GM21360 (cell line): Measurements from ENCODE around the gene ANAPC5.
"Not testable (repeated sequence)": the region's sequence is repeated elsewhere in the genome, so short reads cannot be mapped to it uniquely, and the experiment has no call there.

Experiments
- ATAC-seq: cut with Tn5 transposase; IDR thresholded peaks from one replicate; pipeline ENCODE4 v1.9.1; 2021; ENCODE audit warnings: mild to moderate bottlenecking, moderate library complexity; ENCODE audit not compliant: unreplicated experiment

ANAPC5 gene

DNA sequence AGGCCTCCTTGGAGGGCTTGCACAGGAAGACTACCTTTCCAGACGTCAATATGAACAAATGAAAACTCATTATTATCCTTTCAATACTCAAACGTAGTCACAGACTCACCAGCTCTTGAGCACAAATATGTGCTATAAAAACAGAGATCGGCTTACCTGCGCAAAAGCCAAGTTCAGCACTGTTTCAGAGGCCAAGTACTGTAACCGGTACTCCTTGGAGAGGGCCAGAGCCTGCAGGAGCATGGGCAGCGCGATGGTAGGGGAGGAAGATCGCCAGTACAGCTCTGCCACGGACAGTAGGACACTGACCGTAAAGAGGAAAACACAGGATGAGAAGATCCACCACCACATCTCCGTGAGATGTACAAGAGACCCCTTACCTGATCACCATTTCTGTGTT, 34.1 kb downstream of the ANAPC5 start:
- ATAC-seq, result no peak

DNA sequence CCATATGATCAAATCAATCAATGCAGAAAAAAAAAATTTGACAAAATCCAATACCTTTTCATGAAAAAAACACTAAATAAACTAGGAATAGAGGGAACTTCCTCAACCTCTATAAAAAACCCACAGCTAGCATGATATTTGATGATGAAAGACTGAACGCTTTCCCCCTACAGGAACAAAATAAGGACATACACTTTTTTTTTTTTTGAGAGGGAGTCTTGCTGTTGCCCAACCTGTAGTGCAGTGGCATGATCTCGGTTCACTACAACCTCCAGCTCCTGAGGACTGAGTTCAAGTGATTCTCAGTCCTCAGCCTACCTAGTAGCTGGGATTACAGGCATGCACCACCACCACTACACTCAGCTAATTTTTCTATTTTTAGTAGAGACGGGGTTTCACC, 37.8 kb downstream of the ANAPC5 start:
- no peak for ATAC-seq

DNA sequence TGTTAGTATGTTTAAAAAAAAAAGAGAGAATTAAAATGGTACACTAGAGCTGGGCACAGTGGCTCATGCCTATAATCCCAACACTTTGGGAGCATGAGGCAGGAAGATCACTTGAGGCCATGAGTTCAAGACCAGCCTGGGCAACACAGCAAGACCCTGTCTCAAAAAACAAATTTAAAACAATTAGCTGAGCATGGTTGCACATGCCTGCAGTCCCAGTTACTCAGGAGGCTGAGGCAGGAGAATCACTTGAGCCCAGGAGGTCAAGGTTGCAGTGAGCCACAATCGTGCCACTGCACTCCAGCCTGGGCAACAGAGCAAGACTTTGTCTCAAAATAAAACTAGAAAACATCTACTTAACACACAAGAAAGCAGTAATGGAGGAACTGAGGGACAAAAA, 42.0 kb downstream of the ANAPC5 start:
- ATAC-seq, result not testable (repeated sequence)

DNA sequence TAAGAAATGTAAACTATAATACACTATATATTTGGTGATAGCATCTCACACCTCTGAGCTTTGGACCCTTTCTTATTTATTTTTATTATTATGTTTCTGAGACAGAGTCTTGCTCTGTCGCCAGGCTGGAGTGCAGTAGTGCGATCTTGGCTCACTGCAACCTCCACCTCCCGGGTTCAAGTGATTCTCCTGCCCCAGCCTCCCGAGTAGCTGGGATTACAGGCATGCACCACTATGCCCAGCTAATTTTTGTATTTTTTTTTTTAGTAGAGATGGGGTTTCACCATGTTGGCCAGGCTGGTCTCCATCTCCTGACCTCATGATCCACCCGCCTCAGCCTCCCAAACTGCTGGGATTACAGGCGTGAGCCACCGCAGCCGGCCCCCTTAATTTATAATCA, 44.8 kb downstream of the ANAPC5 start:
- ATAC-seq, result not testable (repeated sequence)

DNA sequence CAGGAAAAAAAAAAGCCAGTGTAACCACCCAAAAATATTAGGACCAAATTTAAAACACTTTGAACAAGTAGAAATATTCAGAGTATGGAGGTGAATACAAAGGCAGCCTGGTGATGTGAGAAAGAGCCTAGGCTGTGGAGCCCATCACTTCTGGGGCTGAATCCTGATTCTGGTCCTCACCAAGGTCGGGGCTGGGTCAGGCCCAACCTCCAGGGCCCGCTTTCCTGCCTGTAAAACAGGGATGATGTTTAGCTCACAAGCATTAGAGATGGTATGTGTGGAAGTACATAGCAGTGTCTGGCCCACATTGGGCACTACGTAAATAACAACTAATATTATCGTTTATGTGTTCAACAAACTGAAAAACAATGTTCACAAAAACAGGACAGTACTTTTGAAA, 47.9 kb downstream of the ANAPC5 start:
- no peak for ATAC-seq

DNA sequence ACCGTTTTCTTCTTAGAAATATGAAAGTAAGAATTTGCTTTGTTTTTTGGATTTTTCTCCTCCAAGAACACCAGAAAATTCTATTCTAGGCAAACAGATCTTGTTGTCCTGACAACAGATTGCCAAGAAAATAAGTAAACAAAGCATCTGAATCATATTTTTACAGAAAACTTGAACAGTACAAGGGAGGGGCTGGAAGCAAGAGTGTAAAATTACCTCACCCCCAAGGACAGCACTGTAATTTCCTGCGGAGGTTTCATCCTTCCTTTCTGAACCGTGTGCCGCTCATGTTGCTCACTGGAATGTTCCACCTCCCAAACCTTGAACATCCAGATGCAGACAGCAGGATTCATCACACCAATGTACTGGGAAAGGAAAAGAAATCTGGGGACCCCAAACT, 50.3 kb downstream of the ANAPC5 start:
- no peak for ATAC-seq

DNA sequence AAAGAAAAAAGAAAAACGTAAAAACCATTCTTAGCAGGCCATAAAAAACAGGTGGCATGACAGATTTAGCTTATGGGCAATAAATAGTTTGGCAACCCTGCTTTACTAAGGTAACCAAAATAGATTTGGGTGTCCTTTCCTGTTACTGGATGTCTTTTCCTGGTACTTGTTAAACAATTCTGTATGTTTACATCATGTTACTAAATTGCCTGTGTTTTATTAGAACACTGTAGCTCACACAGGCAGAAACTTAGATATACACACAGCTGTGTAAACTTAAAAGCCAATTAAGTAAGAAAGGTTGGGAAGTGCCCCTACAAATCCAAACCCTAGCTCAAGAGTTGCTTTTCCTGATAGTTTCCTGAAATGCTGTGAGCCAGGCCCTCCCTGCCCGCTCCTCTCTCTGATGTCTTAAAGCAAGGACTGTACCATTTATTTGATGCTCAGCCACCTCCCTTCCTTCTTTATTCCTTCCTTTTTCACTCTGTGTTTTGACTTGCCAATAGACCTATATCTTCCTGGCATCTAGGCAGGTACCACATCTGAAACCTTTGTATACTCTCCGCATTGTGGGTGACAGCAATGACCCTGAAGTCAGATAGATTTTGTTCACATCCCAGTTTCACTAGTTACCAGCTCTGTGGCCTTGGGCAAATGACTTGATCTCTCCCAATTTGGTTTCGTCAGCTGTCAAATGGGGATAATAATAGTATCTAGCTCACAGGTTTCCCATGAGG, 52.0 kb downstream of the ANAPC5 start:
- no peak for ATAC-seq

DNA sequence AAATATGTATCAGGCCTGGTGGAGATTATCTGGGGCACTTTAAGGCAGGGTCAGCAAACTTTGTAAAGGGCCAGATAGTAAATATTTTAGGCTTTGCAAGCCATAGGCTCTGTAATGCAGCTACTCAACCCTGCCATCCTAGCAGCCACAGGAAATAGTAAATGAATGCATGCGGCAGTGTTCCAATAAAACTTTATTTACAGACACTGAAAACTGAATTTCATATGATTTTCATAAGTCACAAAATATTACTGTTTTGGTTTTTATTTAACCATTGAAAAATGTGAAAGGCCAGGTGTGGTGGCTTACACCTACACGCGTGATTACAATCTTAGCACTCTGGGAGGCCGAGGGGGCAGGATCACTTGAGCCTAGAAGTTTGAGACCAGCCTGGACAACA, 52.5 kb downstream of the ANAPC5 start:
- ATAC-seq, result no peak

DNA sequence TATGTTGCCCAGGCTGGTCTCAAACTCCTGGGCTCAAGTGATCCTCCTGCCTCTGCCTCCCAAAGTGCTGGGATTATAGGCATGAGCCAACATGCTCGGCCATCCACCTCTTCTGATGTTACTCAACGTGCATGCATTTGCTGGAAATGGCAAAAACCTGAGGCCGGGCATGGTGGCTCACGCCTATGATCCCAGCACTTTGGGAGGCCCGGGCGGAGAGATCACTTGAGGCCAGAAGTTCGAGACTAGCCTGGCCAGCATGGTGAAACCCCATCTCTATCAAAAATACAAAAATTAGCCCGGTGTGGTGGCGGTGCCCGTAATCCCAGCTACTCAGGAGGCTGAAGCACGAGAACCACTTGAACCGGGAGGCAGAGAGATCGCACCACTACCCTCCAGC, 53.8 kb downstream of the ANAPC5 start:
- not testable (repeated sequence) for ATAC-seq

DNA sequence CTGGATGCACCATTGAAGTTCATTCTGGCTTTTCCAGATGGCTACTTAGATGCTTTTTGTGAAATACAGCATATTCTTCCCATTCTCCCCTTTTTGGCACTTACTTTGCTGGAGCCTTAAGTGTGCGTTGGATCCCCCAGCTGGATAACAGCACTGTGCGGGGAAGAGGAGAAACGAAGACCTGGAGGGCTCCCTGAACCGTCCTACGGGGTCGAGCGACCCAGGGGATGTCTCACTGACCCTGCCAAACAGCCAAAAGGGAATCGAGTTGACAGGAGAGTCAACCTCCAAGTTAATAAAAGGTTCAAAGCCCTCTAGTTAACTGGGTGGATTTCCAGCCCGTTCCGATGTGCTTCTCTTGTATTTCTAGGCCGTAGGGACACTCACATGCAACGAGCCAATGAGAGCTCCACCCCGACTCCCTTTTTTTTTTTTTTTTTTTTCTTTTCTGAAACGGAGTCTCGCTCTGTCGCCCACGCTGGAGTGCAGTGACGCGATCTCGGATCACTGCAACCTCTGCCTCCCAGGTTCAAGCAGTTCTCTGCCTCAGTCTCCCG, 54.7 kb downstream of the ANAPC5 start:
- ATAC-seq, result peak; percentile 14

DNA sequence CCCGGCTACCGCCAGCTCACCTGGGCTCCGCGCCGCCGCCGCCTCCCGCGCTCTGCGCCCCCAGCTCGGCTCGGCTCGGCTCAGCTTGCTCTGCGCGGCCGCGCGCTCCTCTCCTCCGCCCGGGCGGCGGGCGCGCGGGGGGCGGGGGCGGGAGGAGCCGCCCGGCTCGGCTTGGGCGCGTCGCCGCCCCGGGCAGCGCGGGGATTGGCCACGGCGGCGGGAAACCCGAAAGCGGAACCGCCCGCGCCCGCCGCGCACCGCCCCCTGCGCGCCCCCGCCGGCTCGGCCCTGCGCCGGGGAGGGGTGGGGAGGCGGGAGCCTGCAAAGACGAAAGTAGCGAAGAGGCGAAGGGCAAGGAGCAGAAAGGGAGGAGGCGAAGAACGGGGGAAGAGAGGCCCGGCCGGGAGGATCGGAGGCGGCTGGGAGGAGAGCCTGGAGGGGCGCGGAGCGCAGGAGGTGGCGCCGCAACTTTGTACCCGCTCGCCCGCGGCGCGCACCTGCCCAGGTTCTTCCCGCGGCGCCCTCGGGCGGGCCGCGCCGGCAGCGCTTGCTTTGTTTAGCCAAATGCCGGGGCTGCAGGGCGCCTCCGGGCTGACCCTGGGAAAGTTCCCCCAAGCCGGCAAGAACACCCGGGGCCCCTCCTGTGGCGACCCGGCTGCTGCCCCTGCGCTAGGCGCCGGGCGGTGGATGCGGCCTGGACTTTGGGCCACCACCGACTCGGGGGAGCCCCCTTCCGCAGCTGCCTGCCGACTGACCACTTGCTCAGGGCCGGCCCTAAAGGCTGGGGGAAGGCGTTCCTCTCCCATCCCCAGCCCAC, 55.4 kb downstream of the ANAPC5 start, which contains the start of gene CAMKK2:
Gene CAMKK2 (minus strand): TSS at position 92 of the 817 bp plus-strand sequence. CDS start 22,183 bp downstream, outside the sequence.
- ATAC-seq, result peak; percentile 49

DNA sequence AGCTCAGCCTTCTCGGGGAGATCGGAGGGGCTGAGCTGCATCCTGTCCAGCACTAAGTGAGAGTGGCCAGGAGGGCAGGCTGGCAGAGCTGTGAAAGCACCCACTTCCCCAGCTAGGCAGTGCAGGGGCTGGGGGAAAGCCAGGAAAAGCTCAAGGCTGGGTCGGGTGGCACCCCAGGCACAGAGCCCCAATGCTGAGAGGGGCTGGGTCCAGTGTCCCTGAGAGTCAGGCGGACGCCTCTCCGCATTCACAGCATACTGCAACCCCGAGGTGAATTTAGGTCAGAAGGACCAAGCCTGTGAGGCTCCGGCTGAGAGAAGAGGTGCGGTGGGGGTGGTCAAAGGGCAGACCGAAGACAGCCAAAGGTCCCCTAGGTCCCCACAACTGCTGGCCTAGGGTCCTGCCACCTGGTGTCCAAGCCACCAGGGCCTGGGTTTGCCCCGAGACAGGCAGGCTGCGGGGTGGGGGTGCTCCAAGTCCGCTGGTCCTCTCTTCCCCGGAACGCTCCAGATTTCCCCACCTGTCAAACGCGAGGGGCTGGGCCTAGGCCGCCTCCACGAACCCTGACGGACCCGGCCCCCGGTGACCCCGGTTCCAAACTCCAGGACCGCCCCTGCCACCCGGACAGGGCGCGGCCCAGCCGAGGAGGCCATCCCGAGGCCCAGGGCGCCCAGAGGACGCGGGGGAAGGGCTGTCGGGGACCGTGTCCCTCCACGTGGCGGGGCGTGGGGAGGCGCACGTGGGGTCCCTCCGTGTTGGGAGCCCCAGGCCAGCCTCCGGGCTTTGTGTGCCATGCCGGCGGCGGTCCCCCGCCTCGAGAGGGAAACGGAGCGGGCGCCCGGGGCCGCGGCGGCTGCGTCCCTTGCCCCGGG, 56.2 kb downstream of the ANAPC5 start:
- ATAC-seq, result peak; percentile 23

DNA sequence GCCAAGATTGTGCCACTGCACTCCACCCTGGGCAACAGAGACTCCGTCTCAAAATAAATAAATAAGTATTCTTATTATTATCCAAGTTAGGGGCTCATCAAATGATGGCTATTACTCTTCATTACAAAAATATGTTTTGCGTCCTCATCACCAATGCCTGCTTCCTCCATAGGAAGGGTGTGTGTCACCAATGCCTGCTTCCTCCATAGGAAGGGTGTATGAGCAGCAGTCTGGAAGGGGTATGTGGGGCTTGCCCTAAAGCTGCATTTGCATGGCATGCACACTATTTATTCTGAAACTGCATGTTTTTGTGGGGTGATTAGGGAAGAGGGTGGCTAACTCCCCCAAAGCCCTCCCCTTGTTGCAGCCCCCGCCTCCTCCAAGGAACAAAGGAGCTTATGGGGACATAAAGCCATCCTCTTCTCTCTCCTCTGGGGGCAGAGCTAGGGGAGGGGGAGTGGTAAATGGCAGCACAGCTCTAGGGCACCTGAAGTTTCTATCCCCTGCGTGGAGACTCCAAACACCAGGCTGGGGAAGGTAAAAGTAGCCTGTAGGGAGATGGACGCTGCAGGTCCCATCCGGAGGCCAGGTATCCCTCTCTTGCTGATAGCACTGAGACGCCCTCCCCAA, 57.0 kb downstream of the ANAPC5 start:
- no peak for ATAC-seq

DNA sequence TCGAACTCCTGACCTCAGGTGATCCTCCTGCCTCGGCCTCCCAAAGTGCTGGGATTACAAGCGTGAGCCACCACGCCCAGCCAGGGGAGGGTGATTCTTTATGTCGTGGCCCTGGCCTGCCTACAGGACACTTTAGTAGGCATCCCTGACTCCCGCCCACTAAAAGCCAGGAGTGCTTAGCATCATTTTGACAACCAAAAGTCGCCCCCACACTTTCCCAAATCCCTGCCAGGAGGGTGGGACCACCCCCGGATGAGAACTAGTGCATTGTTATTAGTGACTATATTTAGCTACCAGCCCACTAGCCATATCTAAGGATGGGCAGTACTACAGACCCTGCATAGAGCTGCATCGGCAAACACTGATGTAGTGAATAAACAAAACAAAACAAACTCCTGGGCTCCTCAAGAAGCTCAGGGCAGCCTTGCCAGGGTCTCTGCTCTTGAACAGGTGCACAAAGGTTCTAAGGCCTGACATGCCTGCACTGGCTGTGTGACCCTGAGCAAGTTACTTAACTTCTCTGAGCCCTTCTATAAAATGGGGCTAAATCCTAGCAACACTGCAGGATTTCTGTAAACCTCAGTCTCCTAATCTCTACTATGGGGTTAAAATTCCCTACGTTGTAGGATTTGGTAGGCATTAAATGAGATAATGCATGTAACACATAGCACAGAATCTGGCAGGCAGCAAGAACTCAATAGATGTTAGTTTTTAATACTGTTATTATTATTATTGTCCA, 57.9 kb downstream of the ANAPC5 start:
- ATAC-seq, result no peak

DNA sequence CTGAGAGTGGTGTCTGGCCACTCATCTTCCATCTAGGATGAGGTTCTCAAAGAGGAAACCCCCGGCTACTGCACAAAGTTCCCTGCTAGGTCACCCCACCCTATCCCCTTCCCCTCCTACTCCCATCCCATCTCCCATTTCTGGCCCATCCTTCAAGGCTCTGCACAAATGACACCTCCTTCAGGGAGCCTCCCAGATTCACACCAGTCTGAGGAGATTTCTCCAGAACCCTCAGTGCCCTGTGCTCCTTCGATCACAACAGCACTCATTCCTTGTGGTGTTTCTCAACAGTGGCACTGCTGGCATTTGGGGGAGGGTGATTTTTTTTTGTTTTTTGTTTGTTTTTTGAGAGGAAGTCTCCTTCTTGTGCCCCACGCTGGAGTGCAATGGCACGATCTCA, 58.6 kb downstream of the ANAPC5 start:
- no peak for ATAC-seq

DNA sequence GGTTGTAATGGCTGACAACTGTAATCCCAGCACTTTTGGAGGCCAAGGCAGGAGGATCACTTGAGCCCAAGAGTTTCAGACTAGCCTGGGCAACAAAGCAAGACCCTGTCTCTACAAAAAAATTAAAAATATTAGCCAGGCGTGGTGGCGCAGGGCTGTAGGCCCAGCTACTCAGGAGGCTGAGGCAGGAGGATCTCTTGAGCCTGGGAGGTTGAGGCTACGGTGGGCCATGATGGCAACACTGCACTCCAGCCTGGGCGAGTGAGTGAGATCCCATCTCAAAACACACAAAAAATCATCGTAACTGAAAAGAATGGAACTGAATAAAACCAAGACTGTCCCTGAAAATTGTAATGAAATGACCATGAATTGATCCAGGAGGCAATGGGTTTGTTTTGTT, 61.8 kb downstream of the ANAPC5 start:
- ATAC-seq, result no peak

DNA sequence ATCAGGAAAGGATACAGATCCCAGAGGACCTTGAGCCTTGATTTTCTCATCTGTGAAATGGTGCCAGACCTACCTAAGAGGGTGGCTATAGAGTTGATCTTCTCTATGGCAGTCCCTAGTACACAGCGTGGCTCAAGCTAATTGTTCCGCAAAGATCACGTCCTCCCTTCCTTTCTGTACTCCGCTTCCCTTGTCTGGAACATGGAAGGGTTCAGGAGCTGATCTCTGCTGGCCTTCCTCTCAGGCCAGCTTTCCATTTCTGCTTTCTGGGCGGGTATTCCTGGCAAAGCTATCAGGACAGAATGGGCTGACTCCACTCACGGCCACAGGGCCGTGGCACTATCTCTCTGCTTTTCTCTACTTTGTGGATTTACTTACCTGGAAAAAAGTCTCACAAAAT, 62.2 kb downstream of the ANAPC5 start:
- no peak for ATAC-seq

DNA sequence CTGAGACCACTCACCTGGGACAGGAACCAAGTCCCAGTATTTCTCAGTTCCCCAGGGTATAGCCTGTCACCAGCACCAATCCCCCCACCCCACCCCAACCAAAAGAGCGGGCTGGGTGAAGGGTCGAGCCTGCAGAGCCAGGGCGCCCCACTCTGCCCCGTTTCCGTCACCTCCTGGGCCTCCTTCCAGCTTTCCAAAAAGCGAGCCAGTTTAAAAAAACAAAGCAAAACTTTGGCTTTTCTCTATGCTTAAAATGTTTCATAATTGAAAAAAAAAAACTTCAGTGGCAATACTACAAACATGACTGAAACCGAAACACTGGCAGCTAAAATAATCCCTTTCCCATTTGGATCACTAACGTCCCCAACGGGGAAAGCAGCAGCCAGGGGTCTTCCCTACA, 63.2 kb downstream of the ANAPC5 start:
- ATAC-seq, result no peak

DNA sequence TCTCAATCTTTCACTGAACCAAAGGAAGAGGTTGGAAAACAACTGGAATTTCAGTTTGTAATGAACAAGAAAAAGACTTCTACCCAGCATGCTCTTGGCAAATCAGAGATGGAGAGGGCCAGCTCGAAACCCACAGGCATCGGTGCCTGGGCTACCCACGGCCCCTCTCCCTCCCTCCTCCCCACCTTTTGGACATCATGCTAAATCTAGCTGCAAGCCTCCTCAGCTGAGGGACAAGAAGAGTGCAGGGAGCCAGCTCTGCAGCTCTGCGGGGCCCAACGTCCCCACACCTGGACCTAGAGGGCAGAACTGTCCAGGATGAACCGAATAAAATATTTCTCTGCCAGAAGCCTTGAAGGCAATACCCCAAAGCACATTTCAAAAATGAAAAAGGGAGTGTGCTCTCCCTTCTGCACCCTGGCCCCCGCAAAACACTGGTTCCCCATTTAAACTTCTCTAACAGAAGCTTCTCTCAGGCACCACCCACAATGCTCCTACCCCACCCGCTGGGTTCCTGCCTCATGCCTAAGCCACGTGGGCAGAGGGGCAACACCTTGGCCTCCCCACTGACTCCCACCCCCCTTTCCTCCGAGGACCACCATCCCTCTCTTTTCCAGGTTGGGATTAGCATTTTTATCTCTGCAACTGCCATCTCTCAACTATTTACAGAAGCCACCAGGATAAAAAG, 63.9 kb downstream of the ANAPC5 start:
- ATAC-seq, result no peak
